ENCODE data around the gene DLG2.

- TF ChIP-seq CTCF (IDR thresholded peaks at IDR 0.05; ENCODE audit: insufficient read depth, low read depth, low read length) (no peak), EZH2 (IDR thresholded peaks at IDR 0.05; ENCODE audit: insufficient read depth, low read length) (no peak)
Observed at GRCh38 chr11:84390441-84391078, 1236.6 kb downstream of the DLG2 start.
